ENCODE results near the gene OSBPL10. TPM values are rescaled to one million over a fixed set of nuclear protein-coding genes. Genes with fewer than 3 reads are reported as not detected.

OSBPL10 gene
- total RNA-seq, 1 experiment from 2014 or later, result 13.9 TPM

- DNase-seq (ENCODE audit: low read depth), result no peak
Measured at GRCh38 chr3:31922962-31923361, 58.1 kb downstream of the OSBPL10 start.

DNA sequence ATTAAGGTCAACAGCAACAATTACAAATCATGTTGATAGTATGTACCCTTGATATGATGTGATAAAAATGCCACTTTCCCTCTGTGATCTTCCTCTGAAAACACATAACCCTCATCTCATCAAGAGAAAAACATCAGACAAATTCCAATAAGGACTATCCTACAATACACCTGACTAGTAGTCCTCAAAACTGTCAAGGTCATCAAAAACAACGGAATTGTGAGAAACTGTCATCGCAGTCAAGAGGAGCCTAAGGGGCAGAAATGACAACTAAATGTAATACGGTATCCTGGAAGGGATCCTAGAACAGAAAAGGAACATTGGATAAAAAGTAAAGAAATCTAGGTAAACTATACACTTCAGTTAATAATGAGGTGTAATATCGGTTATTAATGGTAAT is 59.2 kb downstream of the OSBPL10 start:
- DNase-seq (ENCODE audit: low read depth), result no peak

DNA sequence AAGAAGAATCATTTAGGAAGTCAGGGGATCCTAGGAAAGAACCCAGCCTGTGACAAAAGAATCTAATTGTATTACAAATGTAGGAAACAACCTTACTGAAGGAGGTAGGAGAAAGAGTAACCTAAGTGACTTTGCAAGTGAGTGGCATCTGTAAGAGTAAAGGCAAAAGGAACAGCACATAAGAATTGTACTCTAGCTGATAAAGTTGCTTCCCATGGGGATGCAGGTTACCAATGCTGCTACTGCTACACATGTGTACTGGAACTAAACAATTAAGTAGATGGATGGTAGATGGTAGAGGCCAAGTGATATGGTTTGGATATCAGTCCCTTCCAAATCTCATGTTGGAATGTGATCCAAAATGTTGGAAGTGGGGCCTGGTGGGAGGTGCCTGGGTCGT is 60.8 kb downstream of the OSBPL10 start:
- DNase-seq (ENCODE audit: low read depth), result no peak

DNA sequence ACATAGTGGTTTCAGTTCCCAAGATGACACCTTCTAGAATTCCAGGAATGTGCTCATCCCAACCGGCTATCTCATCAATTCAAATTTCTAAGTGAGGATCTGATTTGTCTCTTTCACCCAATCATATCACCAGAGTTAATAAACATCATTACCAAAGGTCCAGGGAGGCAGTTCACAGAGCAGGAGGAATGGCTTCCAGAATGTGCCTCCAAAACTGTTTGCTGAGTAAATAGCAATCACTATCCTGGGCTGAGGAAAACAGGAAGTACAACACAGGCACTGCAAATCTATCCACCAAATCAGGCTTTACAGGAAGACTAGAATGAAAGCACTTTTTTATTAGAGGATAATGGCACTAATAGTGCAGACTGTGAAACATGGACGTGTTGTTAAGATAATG is 61.5 kb downstream of the OSBPL10 start:
- DNase-seq (ENCODE audit: low read depth), result no peak

- DNase-seq (ENCODE audit: low read depth), result peak; percentile 32
Measured at GRCh38 chr3:31918179-31919150, 62.6 kb downstream of the OSBPL10 start.

- DNase-seq (ENCODE audit: low read depth), result no peak
Measured at GRCh38 chr3:31917303-31918005, 63.6 kb downstream of the OSBPL10 start.

DNA sequence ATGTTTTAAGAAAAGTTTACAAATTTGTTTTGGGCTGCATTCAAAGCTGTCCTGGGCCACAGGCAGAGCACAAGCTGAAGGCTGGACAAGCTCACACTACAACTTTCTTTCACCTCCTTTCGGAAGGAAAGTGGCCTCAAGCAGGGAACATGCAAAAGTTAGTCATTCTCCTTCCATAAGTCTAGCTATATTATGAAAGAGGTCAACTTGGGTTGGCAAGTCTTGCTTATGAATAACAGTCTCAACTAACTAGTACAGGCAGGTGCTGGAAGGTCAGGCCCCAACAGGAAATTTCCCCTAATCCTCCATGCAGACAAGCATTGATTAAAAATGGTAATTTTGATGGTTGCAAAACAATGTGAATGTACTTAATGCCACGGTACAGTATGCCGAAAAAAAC is 69.4 kb downstream of the OSBPL10 start:
- no peak for DNase-seq (ENCODE audit: low read depth)

GRCh38 chr3:31911124-31911523 is 69.9 kb downstream of the OSBPL10 start:
- no peak for DNase-seq (ENCODE audit: low read depth)

DNA sequence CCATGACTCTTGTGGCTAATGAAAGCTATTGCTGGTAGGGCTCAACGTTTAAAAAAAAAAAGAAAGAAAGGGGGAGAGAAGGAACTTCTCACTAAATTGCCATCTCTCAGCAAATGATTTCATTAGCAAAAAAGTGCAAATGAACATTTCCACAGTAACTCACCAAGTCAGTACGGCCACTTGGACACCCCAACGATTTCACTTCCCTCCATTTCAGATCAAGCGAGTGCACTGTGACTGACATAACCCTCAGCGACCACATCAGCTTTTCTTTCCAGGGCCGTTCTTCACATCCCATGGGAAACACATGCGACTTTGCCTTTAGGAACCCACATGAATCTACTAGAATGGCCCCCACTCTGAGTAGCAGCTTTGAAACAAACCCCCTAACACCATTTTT is 71.6 kb downstream of the OSBPL10 start:
- DNase-seq (ENCODE audit: low read depth), result no peak

- DNase-seq (ENCODE audit: low read depth), result no peak
Measured at GRCh38 chr3:31908391-31909097, 72.5 kb downstream of the OSBPL10 start.

DNA sequence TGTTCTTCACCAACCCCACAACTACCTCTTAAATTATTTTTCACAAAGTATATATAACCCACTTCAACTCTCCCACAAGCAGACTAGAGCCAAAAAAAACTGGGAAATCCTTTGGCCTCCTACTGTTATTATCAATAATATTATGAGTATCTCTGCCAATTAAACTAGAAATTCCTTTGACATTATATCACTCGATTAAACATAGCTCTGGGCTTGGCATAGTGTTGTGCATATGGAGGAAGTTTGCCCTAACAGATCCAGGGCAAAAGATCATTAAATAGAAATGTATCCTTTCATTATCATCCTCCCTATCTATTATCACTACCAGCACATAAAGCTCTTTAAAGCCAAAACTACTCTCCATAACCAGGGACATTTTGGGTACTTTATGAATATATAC is 74.9 kb downstream of the OSBPL10 start:
- DNase-seq (ENCODE audit: low read depth), result no peak

DNA sequence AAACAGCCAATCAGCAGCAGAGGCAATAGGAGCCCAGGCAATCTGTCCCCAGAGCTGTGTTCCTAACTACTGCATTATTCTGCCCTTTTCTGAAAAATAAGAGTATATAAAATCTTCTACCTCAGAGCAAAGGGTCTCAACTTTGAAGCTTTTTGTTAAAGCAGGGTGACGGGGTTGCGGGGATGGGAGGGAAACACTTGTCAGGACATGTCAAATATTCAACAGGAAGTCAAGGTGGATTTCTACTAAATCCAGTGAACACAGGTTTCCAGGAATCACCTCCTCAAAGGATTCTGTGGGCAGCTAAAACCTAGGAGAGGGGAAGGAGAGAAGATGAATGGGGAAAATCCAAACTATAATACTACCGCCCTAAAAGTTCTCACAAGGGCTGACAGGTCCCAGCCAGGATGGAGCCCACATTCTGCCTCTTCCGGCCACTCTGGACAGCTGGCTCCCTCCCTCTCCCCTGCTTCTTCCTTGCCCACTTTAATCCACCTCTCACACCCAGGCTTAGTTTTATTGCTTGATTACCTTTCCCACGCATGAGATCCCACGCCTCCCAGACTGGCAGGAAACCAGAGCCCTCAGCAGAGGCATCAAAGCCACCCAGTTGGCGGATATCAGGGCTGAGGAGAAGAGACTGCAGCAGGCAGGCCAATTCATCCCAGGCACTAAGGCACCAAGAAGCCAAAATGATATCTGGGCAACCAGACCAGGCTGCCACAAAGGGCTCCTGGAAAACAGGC is 77.2 kb downstream of the OSBPL10 start:
- no peak for DNase-seq (ENCODE audit: low read depth)

- DNase-seq (ENCODE audit: low read depth), result no peak
Measured at GRCh38 chr3:31900583-31900982, 80.5 kb downstream of the OSBPL10 start.

DNA sequence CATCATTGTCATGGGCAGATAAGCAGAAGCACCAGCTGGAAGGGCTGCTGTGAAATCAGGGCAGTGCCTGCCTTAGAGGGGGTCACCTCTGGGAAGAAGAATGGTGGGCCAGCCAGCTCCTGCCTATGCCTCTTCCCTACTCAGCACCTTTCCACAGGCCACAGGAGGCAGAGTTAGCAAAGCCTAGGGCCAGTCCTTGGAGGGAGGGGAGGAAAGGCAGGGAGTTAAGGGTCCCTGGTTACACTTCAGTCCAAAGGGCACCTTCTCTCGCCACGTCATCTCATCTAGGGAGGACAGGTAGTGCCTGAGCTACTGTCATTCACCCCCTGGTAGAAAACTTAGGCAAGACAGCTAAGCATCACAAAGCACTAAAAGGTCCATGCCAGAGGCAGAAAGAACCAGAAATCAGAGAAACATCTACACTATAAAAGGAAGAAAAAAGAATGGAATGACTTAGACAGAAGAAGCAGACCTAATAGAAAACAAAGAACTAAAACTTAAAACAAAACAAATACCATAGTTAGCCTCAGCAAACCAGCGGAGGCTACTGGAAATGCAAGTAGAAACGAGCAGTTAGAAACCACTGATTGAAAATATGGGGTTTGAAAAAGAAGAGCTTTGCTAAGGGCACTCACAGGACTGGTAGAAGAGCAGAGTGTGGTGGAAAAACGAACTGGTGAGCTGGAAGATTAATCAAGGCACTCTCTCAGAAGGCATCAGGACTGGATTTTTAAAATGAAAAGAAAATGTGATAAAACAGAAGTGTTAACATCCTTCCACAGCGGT is 84.2 kb downstream of the OSBPL10 start:
- no peak for DNase-seq (ENCODE audit: low read depth)

DNA sequence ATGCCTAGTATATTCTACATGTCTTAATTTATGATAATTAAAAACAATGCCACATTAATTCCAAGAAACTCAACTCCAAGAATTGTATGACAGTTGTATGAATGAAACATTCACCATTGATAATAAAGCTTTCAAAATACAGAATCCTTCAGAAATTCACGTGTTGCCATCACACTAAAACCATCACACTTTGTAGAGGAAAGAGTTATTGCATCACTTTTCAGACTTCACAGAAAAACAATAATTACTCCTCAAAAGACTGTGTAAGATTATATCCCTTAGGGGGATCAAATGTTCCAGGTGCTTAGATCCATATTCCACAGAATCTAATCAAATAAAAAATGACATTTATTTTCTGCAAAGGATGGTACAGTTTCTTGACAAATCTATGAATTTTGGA is 85.0 kb downstream of the OSBPL10 start:
- DNase-seq (ENCODE audit: low read depth), result no peak

DNA sequence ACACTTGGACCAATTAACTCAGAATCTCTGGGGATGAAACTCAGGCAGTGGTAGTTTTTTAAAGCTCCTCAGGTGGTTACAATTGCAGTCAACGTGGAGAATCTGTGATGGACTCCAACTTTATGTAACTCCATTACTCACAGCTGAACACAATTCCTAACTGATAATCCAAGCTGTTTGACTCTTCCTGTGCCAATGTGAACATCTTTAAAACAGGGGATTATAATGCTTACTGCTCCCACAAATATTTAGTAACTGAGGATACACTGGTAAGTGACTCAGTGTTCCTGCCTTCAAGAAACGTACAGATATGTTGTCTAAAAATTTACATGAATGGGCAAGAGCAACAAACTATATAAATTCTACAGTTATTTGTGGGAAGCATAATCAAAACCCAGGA is 85.6 kb downstream of the OSBPL10 start:
- DNase-seq (ENCODE audit: low read depth), result no peak

DNA sequence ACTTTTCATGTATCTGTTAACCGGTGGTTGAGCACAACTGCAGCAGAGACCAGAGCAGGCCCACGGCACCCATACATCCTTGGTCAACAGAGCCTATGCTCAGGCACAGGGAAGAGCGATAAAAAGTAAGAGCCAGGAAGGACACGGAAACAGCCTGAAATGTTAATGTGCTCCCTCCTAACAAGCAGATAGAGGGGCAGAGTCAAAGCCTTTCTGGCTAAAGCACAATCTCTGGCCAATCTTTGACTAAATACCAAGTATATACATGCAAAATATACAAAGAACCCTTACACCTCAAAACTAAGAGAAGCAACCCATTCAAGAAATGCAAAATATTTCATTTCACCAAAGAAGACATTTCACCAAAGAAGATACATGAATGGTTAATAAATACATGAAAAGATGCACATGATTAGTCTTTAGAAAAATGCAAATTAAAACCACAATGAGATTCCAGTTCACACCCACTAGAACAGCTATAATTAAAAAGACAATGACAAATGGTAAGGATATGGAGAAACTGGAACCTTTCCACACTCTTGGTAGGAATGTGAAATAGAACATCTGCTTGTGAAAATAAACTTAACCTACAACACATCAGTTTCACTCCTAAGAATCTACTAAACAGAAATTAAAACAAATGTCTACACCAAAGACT is 88.0 kb downstream of the OSBPL10 start:
- DNase-seq (ENCODE audit: low read depth), result no peak

- DNase-seq (ENCODE audit: low read depth), result no peak
Measured at GRCh38 chr3:31892500-31892899, 88.6 kb downstream of the OSBPL10 start.

DNA sequence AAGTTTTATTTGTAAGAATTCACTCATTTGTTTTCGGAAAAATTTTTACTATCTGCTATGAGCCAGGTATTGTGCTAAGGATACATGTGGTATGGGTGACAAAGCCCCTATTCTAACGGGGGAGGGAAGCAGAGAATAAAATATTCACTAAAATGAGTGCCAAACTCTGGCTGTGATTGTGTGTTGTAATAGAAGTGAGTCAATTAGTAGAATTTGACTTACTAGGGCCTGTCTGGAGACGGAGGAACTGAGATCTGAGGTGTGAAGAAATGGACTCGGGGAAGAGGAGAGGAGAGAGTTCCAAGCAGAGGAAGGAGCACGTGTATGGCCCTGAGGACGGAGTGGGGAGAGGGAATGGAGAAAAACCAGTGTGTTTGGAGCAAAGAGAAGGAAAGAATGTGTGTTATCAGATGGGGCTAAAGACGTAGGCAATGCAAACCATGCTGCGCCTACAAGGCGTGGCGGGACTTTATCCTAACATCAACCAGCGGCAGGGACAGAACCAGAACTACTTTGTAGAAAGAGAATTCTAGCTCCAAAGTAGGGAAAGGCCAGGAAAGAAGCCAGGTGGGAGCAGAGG is 89.1 kb downstream of the OSBPL10 start:
- DNase-seq (ENCODE audit: low read depth), result no peak
